HepG2 (cell line): ENCODE results near the gene ACSM2B.

Experiments
- CEBPG ChIP-seq: IDR thresholded peaks from 2 replicates; pipeline ENCODE4 v1.6.1; 2016
- EZH2 ChIP-seq: conservative IDR thresholded peaks from 2 replicates; pipeline ENCODE4 v1.6.1; 2012; ENCODE audit warnings: mild to moderate bottlenecking, low read depth, low read length, moderate library complexity
- RNF2 ChIP-seq: fragments of 450-650 bp; conservative IDR thresholded peaks from 2 replicates; pipeline ENCODE4 v1.6.1; 2016; ENCODE audit warnings: low read depth
- THYN1 ChIP-seq: sonication (generic); formaldehyde crosslinking; IDR thresholded peaks from 2 replicates; pipeline ENCODE4 v1.8.1; 2023; ENCODE audit warnings: low read depth, mild to moderate bottlenecking, moderate library complexity, missing genetic modification reagents, borderline replicate concordance
- ZBTB49 ChIP-seq: sonication (generic); formaldehyde crosslinking; IDR thresholded peaks from 2 replicates; pipeline ENCODE4 v1.4.0; 2020; ENCODE audit warnings: missing genetic modification reagents, borderline replicate concordance

- TF ChIP-seq ZBTB49 (CRISPR knock-in tag) (no peak; the same call in none of the 2 replicates), EZH2 (no peak), THYN1 (CRISPR knock-in tag) (peak; percentile 88; the same call in 1 of the 2 replicates), CEBPG (CRISPR knock-in tag) (peak; percentile 99), RNF2 (no peak; the same call in 1 of the 2 replicates)
Measured at GRCh38 chr16:20598832-20599469, 22.8 kb upstream of the ACSM2B start.
